Duodenal mucosa (tissue), 2 donors: ENCODE results near the gene ZNF628.

Experiments
- H3K27ac ChIP-seq: one replicate; pipeline ENCODE4 v1.7.0; 2013; ENCODE audit warnings: low read depth, low read length
- H3K27me3 ChIP-seq, 2 donors: one replicate each; pipeline ENCODE4 v1.7.0; 2013; ENCODE audit warnings: low read length in 2 of 2, control low read depth in 1 of 2; ENCODE audit not compliant: insufficient read depth in 2 of 2, control insufficient read depth in 1 of 2
- H3K36me3 ChIP-seq, 2 donors: one replicate each; pipeline ENCODE4 v1.7.0; 2013; ENCODE audit warnings: low read length in 2 of 2, control low read depth in 1 of 2; ENCODE audit not compliant: insufficient read depth in 2 of 2, control insufficient read depth in 1 of 2
- H3K4me1 ChIP-seq, 2 donors: one replicate each; pipeline ENCODE4 v1.7.0; 2013; ENCODE audit warnings: low read length in 2 of 2, control low read depth in 1 of 2; ENCODE audit not compliant: insufficient read depth in 2 of 2, control insufficient read depth in 1 of 2
- H3K4me3 ChIP-seq, 2 donors: one replicate each; pipeline ENCODE4 v1.7.0; 2013; ENCODE audit warnings: low read length in 2 of 2, low read depth in 1 of 2
- H3K9ac ChIP-seq, 2 donors: one replicate each; pipeline ENCODE4 v1.7.0; 2013; ENCODE audit warnings: low read length in 2 of 2, low read depth in 1 of 2
- H3K9me3 ChIP-seq, 2 donors: one replicate each; pipeline ENCODE4 v1.7.0; 2013; ENCODE audit warnings: low read length in 2 of 2, control low read depth in 1 of 2; ENCODE audit not compliant: control insufficient read depth in 1 of 2

Gene ZNF628

DNA sequence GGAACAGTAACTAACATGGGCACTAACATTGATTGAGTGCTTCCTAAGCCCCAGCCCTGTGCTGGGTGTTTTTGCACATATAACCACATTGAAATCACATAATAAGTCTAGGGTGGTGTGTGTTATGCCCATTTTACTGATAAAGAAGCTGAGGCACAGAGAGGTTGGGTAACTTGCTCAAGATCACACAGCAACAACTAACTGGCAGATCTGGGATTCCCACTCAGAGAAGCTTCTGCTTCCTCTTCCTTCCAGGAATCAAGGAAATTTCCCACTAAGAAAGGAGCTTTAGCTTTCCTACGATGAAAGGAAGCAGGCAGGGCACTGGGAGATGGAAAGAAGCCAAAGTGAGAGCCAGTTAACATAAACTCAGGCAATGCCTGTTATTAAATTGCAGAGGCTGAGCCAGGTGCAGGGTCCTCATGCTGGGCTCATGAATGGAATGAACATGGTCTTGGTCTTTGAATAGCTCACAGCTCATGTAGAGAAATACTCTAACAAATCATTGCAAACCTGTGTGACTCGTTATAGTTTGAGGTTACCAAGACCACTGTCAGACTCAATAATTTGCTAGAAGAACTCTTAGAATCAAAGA is 21.9 kb downstream of the ZNF628 start:
- Histone ChIP-seq H3K36me3 (no peaks in the 10 kb centered on the region), H3K9me3 (no peaks in the 10 kb centered on the region), H3K9ac (no peak overlapping the region), H3K4me1 (no peaks in the 10 kb centered on the region), H3K27ac (no peak overlapping the region), H3K27me3 (peaks cover 0 to 8% of the 10 kb centered on the region in 2 donors), H3K4me3 (no peak overlapping the region)

DNA sequence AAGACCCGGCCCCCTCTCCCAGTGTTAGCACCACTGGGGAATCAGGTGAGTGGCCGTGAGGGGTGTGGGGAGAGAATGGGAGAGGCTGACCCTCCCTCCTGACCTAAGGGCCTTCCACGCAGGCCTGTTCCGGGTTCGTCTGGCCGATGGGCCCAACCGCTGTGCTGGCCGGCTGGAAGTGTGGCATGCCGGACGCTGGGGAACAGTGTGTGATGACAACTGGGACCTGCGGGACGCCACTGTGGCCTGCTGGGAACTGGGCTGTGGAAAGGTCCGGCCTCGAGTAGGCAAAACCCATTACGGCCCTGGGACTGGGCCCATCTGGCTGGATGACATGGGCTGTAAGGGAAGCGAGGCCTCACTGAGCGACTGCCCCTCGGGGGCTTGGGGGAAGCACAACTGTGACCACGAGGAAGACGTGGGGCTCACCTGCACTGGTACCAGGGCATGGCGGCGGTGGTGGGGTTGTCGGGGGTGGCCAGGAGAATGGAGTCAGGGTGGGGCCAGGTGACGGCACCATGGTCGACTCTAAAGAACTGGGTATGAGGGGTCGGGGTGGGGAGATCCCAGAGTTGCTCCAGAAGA is 24.0 kb downstream of the ZNF628 start:
- Histone ChIP-seq H3K4me1 (no peaks in the 10 kb centered on the region), H3K27ac (no peak overlapping the region), H3K9me3 (no peaks in the 10 kb centered on the region), H3K36me3 (no peaks in the 10 kb centered on the region), H3K4me3 (no peak overlapping the region), H3K27me3 (no peaks in the 10 kb centered on the region), H3K9ac (no peak overlapping the region)

DNA sequence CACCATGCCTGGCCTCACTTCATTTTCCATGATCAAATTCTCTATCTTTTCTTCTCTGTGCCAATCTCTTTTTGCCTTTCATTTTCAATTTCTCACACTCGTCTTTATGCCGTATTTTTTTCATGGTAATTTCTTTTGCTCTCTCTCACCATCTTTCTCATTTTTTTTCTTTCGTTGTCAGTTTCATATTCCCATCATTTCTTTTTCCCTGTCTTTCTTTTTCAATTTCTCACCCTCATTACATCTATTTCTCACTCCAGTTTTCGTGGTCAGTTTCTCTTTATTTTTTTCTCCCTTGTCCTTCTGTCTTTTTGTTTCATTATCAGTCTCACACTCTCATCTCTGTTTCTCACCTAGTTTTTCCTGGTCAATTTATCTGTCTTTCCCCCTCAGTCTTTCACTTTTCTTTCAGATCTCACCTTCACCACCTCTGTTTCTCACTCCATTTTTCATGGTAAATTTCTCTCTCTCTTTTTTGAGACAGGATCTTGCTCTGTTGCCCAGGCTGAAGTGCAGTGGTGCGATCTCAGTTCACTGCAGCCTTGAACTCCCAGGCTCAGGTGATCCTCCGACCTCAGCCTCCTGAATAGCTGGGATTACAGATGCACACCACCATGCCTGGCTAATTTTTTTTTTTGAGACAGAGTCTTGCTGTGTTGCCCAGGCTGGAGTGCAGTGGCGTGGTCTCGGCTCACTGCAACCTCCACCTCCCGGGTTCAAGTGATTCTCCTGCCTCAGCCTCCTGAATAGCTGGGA is 26.0 kb downstream of the ZNF628 start:
- H3K9ac ChIP-seq = no peak overlapping the region
- H3K27ac ChIP-seq = no peak overlapping the region
- H3K27me3 ChIP-seq = no peaks in the 10 kb centered on the region
- no peaks in the 10 kb centered on the region for H3K4me1 ChIP-seq
- H3K9me3 ChIP-seq = no peaks in the 10 kb centered on the region
- no peaks in the 10 kb centered on the region for H3K36me3 ChIP-seq
- H3K4me3 ChIP-seq = no peak overlapping the region

DNA sequence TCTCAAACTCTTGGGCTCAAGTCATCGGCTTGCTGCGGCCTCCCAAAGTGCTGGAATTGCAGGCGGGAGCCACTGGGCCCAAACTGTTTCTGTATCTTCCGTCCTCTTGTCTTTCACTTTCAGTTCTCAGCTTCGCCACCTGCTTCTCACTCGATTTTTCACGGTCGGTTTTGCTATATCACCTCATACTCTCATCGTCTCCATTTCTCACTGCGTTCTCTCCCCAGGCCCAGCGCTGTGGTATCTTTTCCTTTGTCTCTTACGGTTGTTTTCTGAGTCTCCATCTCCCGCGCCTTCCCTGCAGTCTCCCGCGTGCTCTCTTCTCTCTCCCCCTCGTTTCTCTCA is 26.7 kb downstream of the ZNF628 start:
- Histone ChIP-seq H3K4me1 (peaks cover 0 to 2% of the 10 kb centered on the region in 2 donors), H3K27me3 (no peaks in the 10 kb centered on the region), H3K36me3 (no peaks in the 10 kb centered on the region), H3K4me3 (peak overlapping the region in 1 of 2 donors; percentile 3), H3K27ac (no peak overlapping the region), H3K9me3 (no peaks in the 10 kb centered on the region), H3K9ac (no peak overlapping the region)

DNA sequence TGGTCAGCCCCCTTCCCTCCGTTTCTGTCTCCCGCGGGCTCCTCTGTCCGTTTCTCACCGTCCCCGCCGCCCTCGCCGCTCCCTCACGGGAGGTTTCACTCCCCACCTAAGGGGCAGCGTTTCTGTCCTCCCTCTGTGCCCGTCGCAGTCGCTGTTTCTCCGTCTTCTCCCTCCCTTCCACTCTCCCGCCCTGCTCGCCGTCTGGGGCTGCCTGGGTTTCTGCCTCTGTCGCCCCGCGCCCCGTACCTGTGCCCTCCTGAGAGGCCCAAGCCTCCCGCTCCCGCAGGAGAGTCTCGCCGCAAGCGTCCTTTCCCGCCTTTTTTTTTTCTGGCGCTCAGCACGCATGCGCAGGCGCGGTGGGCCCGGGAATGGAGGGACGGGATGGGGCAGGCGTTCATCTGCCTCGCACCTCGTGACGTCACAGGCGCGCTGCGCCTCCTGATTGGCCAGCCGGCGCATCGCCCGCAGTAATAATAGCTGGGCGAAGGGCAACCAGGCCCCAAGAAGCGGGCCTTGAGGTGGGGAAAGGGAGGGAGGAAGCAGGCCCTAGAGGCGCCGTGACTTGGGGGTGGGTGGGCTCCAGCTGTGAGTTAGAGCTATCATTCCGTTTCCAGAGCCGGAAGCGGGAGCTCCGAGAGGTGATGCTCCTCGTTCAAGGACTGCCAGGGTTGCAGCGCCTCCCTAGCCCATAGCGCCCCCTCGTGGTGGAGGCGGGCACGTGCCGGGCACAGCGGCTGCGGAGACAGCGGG is 27.3 kb downstream of the ZNF628 start:
- H3K36me3 ChIP-seq = no peaks in the 10 kb centered on the region
- H3K9ac ChIP-seq = no peak overlapping the region
- peak overlapping the region; percentile 8 for H3K27ac ChIP-seq
- H3K4me3 ChIP-seq = peak overlapping the region; percentile 64 to 74
- no peaks in the 10 kb centered on the region for H3K27me3 ChIP-seq
- no peaks in the 10 kb centered on the region for H3K9me3 ChIP-seq
- peaks cover 0 to 4% of the 10 kb centered on the region in 2 donors for H3K4me1 ChIP-seq

DNA sequence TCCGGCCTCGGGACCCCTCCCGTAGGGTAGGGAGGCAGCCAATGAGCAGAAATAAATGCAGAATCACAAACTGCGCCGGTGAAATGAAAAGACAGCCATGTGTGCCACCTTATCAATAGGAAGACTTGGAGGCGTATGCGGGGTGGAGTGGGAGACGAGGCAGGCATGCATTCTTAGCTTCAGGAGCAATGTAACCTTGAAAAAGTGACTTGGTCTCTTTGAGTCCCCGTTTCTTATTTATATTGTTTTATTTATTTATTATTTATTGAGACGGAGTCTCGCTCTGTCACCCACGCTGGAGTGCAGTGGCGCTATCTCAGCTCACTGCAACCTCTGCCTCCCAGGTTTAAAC is 27.8 kb downstream of the ZNF628 start:
- Histone ChIP-seq H3K4me1 (peaks cover 0 to 4% of the 10 kb centered on the region in 2 donors), H3K9me3 (no peaks in the 10 kb centered on the region), H3K9ac (no peak overlapping the region), H3K36me3 (no peaks in the 10 kb centered on the region), H3K27me3 (no peaks in the 10 kb centered on the region), H3K4me3 (peak overlapping the region; percentile 64 to 74), H3K27ac (no peak overlapping the region)

DNA sequence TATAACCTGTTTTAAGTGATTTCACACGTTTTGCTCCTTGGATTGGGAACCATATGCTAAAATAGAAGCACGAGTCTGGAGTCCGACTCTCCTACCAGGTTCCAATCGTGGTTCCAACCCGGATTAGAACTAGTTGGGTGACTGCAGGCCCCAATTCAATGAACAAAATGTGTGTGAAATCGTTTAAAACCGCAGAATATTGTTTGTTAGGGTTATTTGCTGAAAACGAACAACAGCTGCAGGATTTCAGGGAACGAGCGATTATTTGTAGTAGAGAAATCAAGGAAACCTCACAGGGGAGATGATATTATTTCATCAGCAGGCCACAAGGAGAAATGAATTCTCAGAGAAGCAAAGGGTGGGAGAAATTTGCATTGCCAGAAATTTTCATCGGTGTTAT is 28.6 kb downstream of the ZNF628 start:
- Histone ChIP-seq H3K9me3 (no peaks in the 10 kb centered on the region), H3K27me3 (no peaks in the 10 kb centered on the region), H3K4me3 (no peak overlapping the region), H3K36me3 (no peaks in the 10 kb centered on the region), H3K4me1 (peaks cover 0 to 4% of the 10 kb centered on the region in 2 donors), H3K9ac (no peak overlapping the region), H3K27ac (no peak overlapping the region)

DNA sequence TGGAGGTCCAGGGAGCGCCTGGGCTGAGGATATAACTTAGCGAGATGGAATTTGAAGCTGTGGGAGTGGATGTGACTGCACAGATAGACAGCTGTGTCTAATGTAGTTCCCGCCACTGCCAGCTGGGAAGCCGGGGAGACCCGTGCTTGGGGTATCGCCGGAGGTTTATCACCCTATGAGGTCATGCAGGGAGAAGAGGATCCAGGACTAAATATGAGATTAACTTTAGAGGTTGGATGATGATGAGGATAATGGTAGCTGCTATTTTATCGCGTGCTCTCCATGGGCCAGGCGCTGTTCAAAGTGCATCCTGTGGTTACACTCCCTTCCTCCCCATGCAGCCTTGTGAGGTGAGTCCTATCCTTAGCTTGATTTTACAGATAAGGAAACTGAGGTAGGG is 31.7 kb downstream of the ZNF628 start:
- H3K9me3 ChIP-seq = no peaks in the 10 kb centered on the region
- peaks cover 0 to 14% of the 10 kb centered on the region in 2 donors for H3K27me3 ChIP-seq
- H3K27ac ChIP-seq = no peak overlapping the region
- H3K4me1 ChIP-seq = peaks cover 0 to 4% of the 10 kb centered on the region in 2 donors
- no peak overlapping the region for H3K9ac ChIP-seq
- no peak overlapping the region for H3K4me3 ChIP-seq
- no peaks in the 10 kb centered on the region for H3K36me3 ChIP-seq

DNA sequence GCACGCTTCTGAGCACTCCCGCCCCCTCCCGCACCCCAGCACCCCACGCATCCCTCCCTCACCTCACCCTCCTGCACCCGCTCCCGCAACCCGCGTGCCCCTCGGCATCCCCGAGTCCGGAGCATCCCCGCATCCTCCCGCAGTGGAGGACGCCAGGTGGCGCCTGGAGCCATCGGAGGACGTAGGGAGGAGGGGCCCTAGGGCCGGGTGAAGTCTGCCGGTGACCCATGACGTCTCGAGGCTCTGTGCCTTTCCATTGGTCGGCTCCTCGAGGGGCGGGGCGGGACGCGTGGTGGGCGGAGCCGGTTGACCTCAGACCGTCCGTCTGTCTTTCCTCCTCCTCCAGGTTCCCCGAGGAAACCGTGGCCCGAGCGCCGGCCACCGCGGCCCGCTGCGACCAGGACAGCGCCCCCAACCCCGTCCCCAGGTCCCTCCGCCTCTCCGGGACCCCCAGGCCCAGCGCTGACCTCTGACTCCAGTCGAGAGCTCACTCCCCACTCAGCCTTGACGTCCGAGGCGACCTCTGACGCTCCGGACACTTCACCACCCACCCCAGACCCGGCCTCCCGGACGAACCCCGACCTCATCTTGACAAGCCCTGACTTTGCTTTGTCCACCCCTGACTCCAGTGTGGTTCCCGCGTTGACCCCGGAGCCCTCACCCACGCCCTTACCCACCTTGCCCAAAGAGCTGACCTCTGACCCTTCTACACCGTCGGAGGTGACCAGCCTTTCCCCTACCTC is 40.6 kb downstream of the ZNF628 start:
- H3K9me3 ChIP-seq = no peaks in the 10 kb centered on the region

More for the DNA sequence above, 40.6 kb downstream of the ZNF628 start:
- Histone ChIP-seq H3K36me3 (no peaks in the 10 kb centered on the region), H3K9ac (peak overlapping the region; percentile 75 to 76), H3K27me3 (peaks cover 0 to 9% of the 10 kb centered on the region in 2 donors), H3K27ac (peak overlapping the region; percentile 78), H3K4me1 (peaks cover 4% of the 10 kb centered on the region in 2 donors), H3K4me3 (peak overlapping the region; percentile 59 to 78)
